Type B pancreatic cell (in vitro differentiated cells): ENCODE data around the gene EDNRB. TPM values are rescaled to one million over a fixed set of nuclear protein-coding genes. Genes with fewer than 3 reads are reported as not detected.

Experiments
- DNase-seq: peaks from one replicate; pipeline ENCODE4 v3.0.0; 2021; ENCODE audit warnings: mixed read lengths; ENCODE audit not compliant: unreplicated experiment; ENCODE audit errors: extremely low spot score
- H3K27ac Mint-ChIP-seq: 2 replicates; pipeline ENCODE4 v1.8.0; 2021; ENCODE audit warnings: mild to moderate bottlenecking, mixed read lengths
- H3K27me3 Mint-ChIP-seq: 2 replicates; pipeline ENCODE4 v1.8.0; 2021; ENCODE audit warnings: mixed read lengths
- H3K36me3 Mint-ChIP-seq: 2 replicates; pipeline ENCODE4 v1.8.0; 2021; ENCODE audit warnings: mixed read lengths
- H3K4me1 Mint-ChIP-seq: one replicate; pipeline ENCODE4 v1.8.0; 2021; ENCODE audit warnings: mixed read lengths; ENCODE audit not compliant: unreplicated experiment
- H3K4me3 Mint-ChIP-seq: 2 replicates; pipeline ENCODE4 v1.8.0; 2021; ENCODE audit warnings: mild to moderate bottlenecking, mixed read lengths
- H3K9me3 Mint-ChIP-seq: 2 replicates; pipeline ENCODE4 v1.8.0; 2021; ENCODE audit warnings: mixed read lengths
- total RNA-seq: library from RNA; stranded (reverse); gene quantifications from 2 replicates; pipeline ENCODE4 v1.2.1, GENCODE V29; 2021; ENCODE audit warnings: low replicate concordance
- TF ChIP-seq, protein P1 (sequence below): fragments of 200-600 bp; sonication (generic); conservative IDR thresholded peaks from 2 replicates; pipeline ENCODE4 v1.5.0; 2021; ENCODE audit warnings: antibody characterized with exemption, mild to moderate bottlenecking

The EDNRB gene
- total RNA-seq, 1 donor from 2014 or later = 18.2 TPM

GRCh38 chr13:77883328-77883727, 35.3 kb downstream of the EDNRB start:
- H3K27ac Mint-ChIP-seq = no peak overlapping the region
- H3K36me3 Mint-ChIP-seq = no peaks in the 10 kb centered on the region
- TF ChIP-seq, protein P1, sequence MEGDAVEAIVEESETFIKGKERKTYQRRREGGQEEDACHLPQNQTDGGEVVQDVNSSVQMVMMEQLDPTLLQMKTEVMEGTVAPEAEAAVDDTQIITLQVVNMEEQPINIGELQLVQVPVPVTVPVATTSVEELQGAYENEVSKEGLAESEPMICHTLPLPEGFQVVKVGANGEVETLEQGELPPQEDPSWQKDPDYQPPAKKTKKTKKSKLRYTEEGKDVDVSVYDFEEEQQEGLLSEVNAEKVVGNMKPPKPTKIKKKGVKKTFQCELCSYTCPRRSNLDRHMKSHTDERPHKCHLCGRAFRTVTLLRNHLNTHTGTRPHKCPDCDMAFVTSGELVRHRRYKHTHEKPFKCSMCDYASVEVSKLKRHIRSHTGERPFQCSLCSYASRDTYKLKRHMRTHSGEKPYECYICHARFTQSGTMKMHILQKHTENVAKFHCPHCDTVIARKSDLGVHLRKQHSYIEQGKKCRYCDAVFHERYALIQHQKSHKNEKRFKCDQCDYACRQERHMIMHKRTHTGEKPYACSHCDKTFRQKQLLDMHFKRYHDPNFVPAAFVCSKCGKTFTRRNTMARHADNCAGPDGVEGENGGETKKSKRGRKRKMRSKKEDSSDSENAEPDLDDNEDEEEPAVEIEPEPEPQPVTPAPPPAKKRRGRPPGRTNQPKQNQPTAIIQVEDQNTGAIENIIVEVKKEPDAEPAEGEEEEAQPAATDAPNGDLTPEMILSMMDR = no peak

DNA sequence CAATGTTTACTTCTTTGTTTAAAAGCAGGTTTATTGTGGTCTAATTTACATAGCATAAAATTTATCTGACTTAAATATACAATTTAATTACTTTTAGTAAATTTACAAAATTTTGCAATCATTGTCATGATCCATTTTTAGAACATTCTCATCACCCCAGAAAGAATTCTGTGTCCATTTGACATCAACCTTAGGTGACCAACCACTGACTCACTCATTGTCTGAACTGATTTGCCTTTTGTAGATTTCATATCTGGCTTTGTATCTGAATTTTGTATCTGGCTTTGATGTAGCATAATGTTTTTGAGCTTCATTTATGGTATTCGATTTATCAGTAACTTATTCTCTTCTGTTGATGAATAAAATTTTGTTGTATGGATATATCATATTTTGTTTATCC, 40.4 kb downstream of the EDNRB start:
- Mint-ChIP-seq H3K27ac (no peak overlapping the region), H3K36me3 (no peaks in the 10 kb centered on the region), H3K4me1 (no peaks in the 10 kb centered on the region), H3K27me3 (peaks cover 9% of the 10 kb centered on the region), H3K4me3 (no peak overlapping the region), H3K9me3 (no peaks in the 10 kb centered on the region)
- TF ChIP-seq, protein P1 = no peak
- no peak for DNase-seq

More at GRCh38 chr13:77883328-77883727, 35.3 kb downstream of the EDNRB start:
- Mint-ChIP-seq H3K4me3 (no peak overlapping the region), H3K9me3 (no peaks in the 10 kb centered on the region), H3K4me1 (no peaks in the 10 kb centered on the region), H3K27me3 (no peaks in the 10 kb centered on the region)
- no peak for DNase-seq

DNA sequence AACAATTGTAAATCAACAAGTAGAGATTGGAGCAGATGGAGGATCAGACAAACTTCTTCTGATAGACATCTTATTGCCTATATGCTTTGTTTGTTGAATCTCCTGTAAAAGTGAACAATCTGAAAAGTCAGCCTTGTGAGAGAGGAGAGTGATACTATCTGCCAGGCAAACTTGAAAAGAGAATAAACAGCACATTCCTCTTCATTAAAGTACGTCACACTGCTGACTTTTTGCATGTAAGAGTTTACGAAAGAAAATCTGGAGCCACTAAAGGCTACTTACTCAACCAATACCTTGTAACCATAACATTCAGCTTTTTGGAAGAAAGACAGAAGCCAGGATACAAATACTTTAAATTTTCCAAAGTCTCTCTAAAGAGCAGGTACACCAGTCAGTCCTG, 42.5 kb downstream of the EDNRB start:
- Mint-ChIP-seq H3K27me3 (peaks cover 10% of the 10 kb centered on the region), H3K4me3 (no peak overlapping the region), H3K9me3 (no peaks in the 10 kb centered on the region), H3K36me3 (no peaks in the 10 kb centered on the region), H3K27ac (no peak overlapping the region), H3K4me1 (no peaks in the 10 kb centered on the region)
- no peak for DNase-seq
- TF ChIP-seq, protein P1 = no peak

DNA sequence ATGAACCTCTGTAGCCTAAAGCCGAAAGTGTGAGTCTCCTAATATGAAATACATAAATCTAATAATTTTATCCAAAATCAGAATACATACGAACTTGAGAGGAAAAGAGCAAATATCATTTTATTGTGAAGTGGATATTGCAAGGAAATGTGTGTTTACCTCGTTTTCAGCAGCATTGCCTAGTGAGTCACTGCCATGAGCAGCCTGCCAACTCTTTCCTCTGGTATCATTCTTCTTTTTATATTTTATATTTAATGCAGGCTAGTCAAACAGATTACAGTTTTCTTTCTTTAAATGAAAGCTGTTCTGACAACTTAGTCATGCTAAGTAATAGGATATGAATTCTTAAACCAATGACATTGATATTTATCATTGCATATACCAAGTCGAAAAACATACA, 44.2 kb downstream of the EDNRB start:
- H3K4me1 Mint-ChIP-seq = no peaks in the 10 kb centered on the region
- H3K9me3 Mint-ChIP-seq = no peaks in the 10 kb centered on the region
- TF ChIP-seq, protein P1 = no peak
- DNase-seq = no peak
- no peaks in the 10 kb centered on the region for H3K36me3 Mint-ChIP-seq
- peaks cover 10% of the 10 kb centered on the region for H3K27me3 Mint-ChIP-seq
- H3K27ac Mint-ChIP-seq = no peak overlapping the region
- no peak overlapping the region for H3K4me3 Mint-ChIP-seq

- no peak for DNase-seq
- Mint-ChIP-seq H3K4me1 (no peaks in the 10 kb centered on the region), H3K27me3 (peaks cover 10% of the 10 kb centered on the region), H3K9me3 (no peaks in the 10 kb centered on the region), H3K4me3 (no peak overlapping the region), H3K36me3 (no peaks in the 10 kb centered on the region), H3K27ac (no peak overlapping the region)
- TF ChIP-seq, protein P1 = no peak
Measured at GRCh38 chr13:77872995-77873394, 45.6 kb downstream of the EDNRB start.

DNA sequence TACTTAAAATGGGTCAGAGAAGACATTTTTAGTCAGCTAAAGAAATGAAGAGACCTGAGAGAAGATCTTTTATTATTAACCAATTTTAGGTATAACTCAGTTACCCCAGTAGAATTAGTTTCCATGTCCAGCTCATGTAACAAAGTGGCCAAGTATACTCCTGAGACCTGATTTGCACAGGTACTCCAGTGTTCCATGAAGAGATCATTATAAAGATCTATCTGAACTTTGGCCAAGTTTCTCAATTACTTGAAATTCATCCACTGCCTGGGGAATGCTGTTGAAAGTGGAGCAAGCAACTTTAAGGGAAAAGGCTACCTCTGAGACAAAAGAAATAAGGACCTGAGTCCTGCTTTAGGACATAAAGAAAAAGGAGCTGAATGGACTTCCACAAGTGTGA, 47.0 kb downstream of the EDNRB start:
- no peak for DNase-seq
- peaks cover 10% of the 10 kb centered on the region for H3K27me3 Mint-ChIP-seq
- H3K4me3 Mint-ChIP-seq = no peak overlapping the region
- TF ChIP-seq, protein P1 = no peak
- no peaks in the 10 kb centered on the region for H3K9me3 Mint-ChIP-seq
- H3K36me3 Mint-ChIP-seq = no peaks in the 10 kb centered on the region
- no peaks in the 10 kb centered on the region for H3K4me1 Mint-ChIP-seq
- no peak overlapping the region for H3K27ac Mint-ChIP-seq
